IMR-90 (cell line): ENCODE measurements around the gene ZNF2. TPM values are rescaled to one million over a fixed set of nuclear protein-coding genes. Genes with fewer than 3 reads are reported as not detected.

Source experiments
- ATAC-seq: fragments of 200-7000 bp; cut with Tn5 transposase; 2 replicates; pipeline ENCODE4 v1.9.1; 2020; ENCODE audit warnings: low read depth, mild to moderate bottlenecking, moderate library complexity
- BruUV-seq: library from RNA; stranded (reverse); fragments of 400-500 nt; replicated peaks from 2 replicates; lab custom pipeline; 2021; lab: Mats Ljungman, UMichigan
- CTCF ChIA-PET: fragments of 300-600 bp; formaldehyde crosslinking; extraction: SDS; loops from one replicate; lab custom pipeline; 2021; ENCODE audit warnings: antibody characterized with exemption; lab: Yijun Ruan, JAX
- POLR2A ChIA-PET: fragments of 300-600 bp; sonication (Branson Sonifier 250); formaldehyde crosslinking; loops from one replicate; lab custom pipeline; 2022; ENCODE audit warnings: antibody characterized with exemption; ENCODE audit not compliant: unreplicated experiment; lab: Charles Lee
- DNase-seq: peaks from one replicate; pipeline ENCODE4 v3.0.0; 2013
- H2AFZ ChIP-seq: replicated peaks from 2 replicates; pipeline ENCODE3; 2013; ENCODE audit warnings: low read length, mild to moderate bottlenecking; ENCODE audit not compliant: poor library complexity
- H2AK5ac ChIP-seq: 2 replicates; pipeline ENCODE4 v1.6.1; 2013; ENCODE audit warnings: low read depth, low read length, inconsistent platforms
- H2AK9ac ChIP-seq: replicated peaks from 2 replicates; pipeline ENCODE3; 2013; ENCODE audit warnings: mild to moderate bottlenecking, low read depth, low read length, moderate library complexity; ENCODE audit not compliant: poor library complexity
- H2BK120ac ChIP-seq: 2 replicates; pipeline ENCODE4 v1.6.1; 2013; ENCODE audit warnings: low read depth, low read length, inconsistent platforms
- H2BK15ac ChIP-seq: 3 replicates; pipeline ENCODE4 v1.6.1; 2013; ENCODE audit warnings: low read depth, low read length, inconsistent platforms
- H2BK20ac ChIP-seq: 2 replicates; pipeline ENCODE4 v1.6.1; 2013; ENCODE audit warnings: low read depth, mild to moderate bottlenecking, inconsistent platforms, low read length, moderate library complexity
- H2BK5ac ChIP-seq: 2 replicates; pipeline ENCODE4 v1.6.1; 2013; ENCODE audit warnings: mild to moderate bottlenecking, low read depth, low read length, inconsistent platforms; ENCODE audit not compliant: poor library complexity, severe bottlenecking
- H3K14ac ChIP-seq: replicated peaks from 2 replicates; pipeline ENCODE4 v1.6.1; 2013; ENCODE audit warnings: low read depth, low read length, inconsistent platforms
- H3K18ac ChIP-seq: 2 replicates; pipeline ENCODE4 v1.6.1; 2013; ENCODE audit warnings: low read depth, low read length, control low read depth
- H3K23ac ChIP-seq: 2 replicates; pipeline ENCODE4 v1.6.1; 2013; ENCODE audit warnings: low read depth, low read length, inconsistent platforms
- H3K27ac ChIP-seq: 2 replicates; pipeline ENCODE4 v1.5.1; 2013; ENCODE audit warnings: mild to moderate bottlenecking, control low read depth, low read length; ENCODE audit not compliant: insufficient read depth
- H3K27me3 ChIP-seq: 2 replicates; pipeline ENCODE4 v1.6.1; 2013; ENCODE audit warnings: low read length; ENCODE audit not compliant: control insufficient read depth, insufficient read depth
- H3K36me3 ChIP-seq: 2 replicates; pipeline ENCODE4 v1.6.1; 2013; ENCODE audit warnings: low read length, mixed read lengths; ENCODE audit not compliant: control insufficient read depth, insufficient read depth
- H3K4ac ChIP-seq: 2 replicates; pipeline ENCODE4 v1.6.1; 2013; ENCODE audit warnings: low read depth, low read length, inconsistent platforms
- H3K4me1 ChIP-seq: 2 replicates; pipeline ENCODE4 v1.6.1; 2013; ENCODE audit warnings: low read length, mixed read lengths; ENCODE audit not compliant: control insufficient read depth, insufficient read depth
- H3K4me2 ChIP-seq: 2 replicates; pipeline ENCODE4 v1.6.1; 2013; ENCODE audit warnings: low read depth, mild to moderate bottlenecking, control low read depth, low read length, moderate library complexity
- H3K4me3 ChIP-seq: 2 replicates; pipeline ENCODE4 v1.5.1; 2013; ENCODE audit warnings: low read depth, mild to moderate bottlenecking, control low read depth, low read length, moderate library complexity; ENCODE audit not compliant: insufficient read depth
- H3K56ac ChIP-seq: 2 replicates; pipeline ENCODE4 v1.6.1; 2013; ENCODE audit warnings: low read length, inconsistent platforms; ENCODE audit not compliant: insufficient read depth; ENCODE audit errors: extremely low read depth
- H3K79me1 ChIP-seq, 2 experiments: 2 replicates each; pipeline ENCODE4 v1.6.1; 2013; ENCODE audit warnings: low read length in 2 of 2, inconsistent platforms in 1 of 2, low read depth in 1 of 2
- H3K9ac ChIP-seq: 2 replicates; pipeline ENCODE4 v1.6.1; 2013; ENCODE audit warnings: low read depth, low read length, control low read depth
- H3K9me1 ChIP-seq: 2 replicates; pipeline ENCODE4 v1.6.1; 2013; ENCODE audit warnings: low read length, inconsistent platforms; ENCODE audit not compliant: insufficient read depth
- H3K9me3 ChIP-seq: 2 replicates; pipeline ENCODE4 v1.6.1; 2013; ENCODE audit warnings: low read length; ENCODE audit not compliant: control insufficient read depth, insufficient read depth
- H4K20me1 ChIP-seq: 2 replicates; pipeline ENCODE4 v1.6.1; 2013; ENCODE audit warnings: low read length, inconsistent platforms; ENCODE audit not compliant: insufficient read depth
- H4K5ac ChIP-seq: 2 replicates; pipeline ENCODE4 v1.6.1; 2013; ENCODE audit warnings: mild to moderate bottlenecking, low read depth, low read length, control low read depth
- H4K8ac ChIP-seq, 2 experiments: 2 replicates each; pipeline ENCODE4 v1.6.1; 2013; ENCODE audit warnings: low read depth in 2 of 2, low read length in 2 of 2, control low read depth in 1 of 2, inconsistent platforms in 1 of 2
- H4K91ac ChIP-seq: 2 replicates; pipeline ENCODE4 v1.6.1; 2013; ENCODE audit warnings: low read depth, low read length, inconsistent platforms; ENCODE audit not compliant: insufficient read depth
- BHLHE40 ChIP-seq: fragments of 150-350 bp; IDR thresholded peaks from 2 replicates; pipeline ENCODE4 v1.6.1; 2016; ENCODE audit warnings: mild to moderate bottlenecking, low read depth, low read length
- CEBPB ChIP-seq: IDR thresholded peaks from 2 replicates; pipeline ENCODE4 v1.6.1; 2012; ENCODE audit warnings: low read depth, low read length, improper control_type of control experiment
- CHD1 ChIP-seq: IDR thresholded peaks from 2 replicates; pipeline ENCODE4 v1.6.1; 2012; ENCODE audit warnings: low read depth, low read length, improper control_type of control experiment
- FOS ChIP-seq: fragments of 150-350 bp; IDR thresholded peaks from 2 replicates; pipeline ENCODE4 v1.6.1; 2016; ENCODE audit warnings: low read depth, low read length
- MAFK ChIP-seq: IDR thresholded peaks from 2 replicates; pipeline ENCODE4 v1.6.1; 2012; ENCODE audit warnings: low read depth, low read length, improper control_type of control experiment
- MAZ ChIP-seq: IDR thresholded peaks from 2 replicates; pipeline ENCODE4 v1.6.1; 2012; ENCODE audit warnings: low read depth, mild to moderate bottlenecking, low read length, improper control_type of control experiment, moderate library complexity, borderline replicate concordance
- MXI1 ChIP-seq: IDR thresholded peaks from 2 replicates; pipeline ENCODE4 v1.6.1; 2012; ENCODE audit warnings: low read depth, mild to moderate bottlenecking, low read length, moderate library complexity, borderline replicate concordance
- NFE2L2 ChIP-seq: fragments of 150-350 bp; IDR thresholded peaks from 2 replicates; pipeline ENCODE4 v1.6.1; 2016; ENCODE audit warnings: low read depth, mild to moderate bottlenecking, low read length
- POLR2A ChIP-seq: IDR thresholded peaks from 2 replicates; pipeline ENCODE4 v1.6.1; 2012; ENCODE audit warnings: mild to moderate bottlenecking, low read depth, low read length
- RAD21 ChIP-seq: IDR thresholded peaks from 2 replicates; pipeline ENCODE4 v1.6.1; 2012; ENCODE audit warnings: low read length, improper control_type of control experiment
- RCOR1 ChIP-seq: IDR thresholded peaks from 2 replicates; pipeline ENCODE4 v1.6.1; 2012; ENCODE audit warnings: mild to moderate bottlenecking, low read length, improper control_type of control experiment; ENCODE audit not compliant: insufficient replicate concordance
- RFX5 ChIP-seq: IDR thresholded peaks from 2 replicates; pipeline ENCODE4 v1.8.0; 2012; ENCODE audit warnings: low read depth, mild to moderate bottlenecking, low read length, moderate library complexity
- SMC3 ChIP-seq: fragments of 150-350 bp; IDR thresholded peaks from 2 replicates; pipeline ENCODE4 v1.6.1; 2016; ENCODE audit warnings: low read depth, mild to moderate bottlenecking, antibody characterized with exemption, low read length, moderate library complexity
- WGBS, 2 experiments: methylation state at CpG; one replicate each; pipeline versions ENCODE4 v1.1.5 to v1.1.7; 2013; ENCODE audit warnings: missing lambda C conversion rate in 2 of 2; ENCODE audit not compliant: insufficient read length in 1 of 2; ENCODE audit errors: extremely low coverage in 2 of 2; 5-methylcytosine and 5-hydroxymethylcytosine counted together
- dilution Hi-C: fragments of 300-500 bp; cut with HindIII; formaldehyde crosslinking; loops from one replicate; pipeline ENCODE4 v1.14.3; 2018; ENCODE audit warnings: low sequenced_read_pairs; ENCODE audit not compliant: unreplicated experiment
- in situ Hi-C: fragments of 300-500 bp; cut with MboI; formaldehyde crosslinking; loops from 3 replicates; pipeline ENCODE4 v1.14.3; 2019; ENCODE audit warnings: low sequenced_read_pairs, inconsistent platforms, mixed read lengths
- intact Hi-C: fragments of 100-400 bp; cut with micrococcal nuclease; formaldehyde crosslinking; loops from 2 replicates; pipeline ENCODE4 v1.10.0; 2022
- polyA plus RNA-seq, 3 experiments: library from polyadenylated mRNA; depleted of rRNA; stranded (reverse); fragments of >200 nt; gene quantifications; 2 replicates each; pipeline ENCODE4 v1.2.3, GENCODE V29; 2012; ENCODE audit warnings: low replicate concordance in 1 of 3
- total RNA-seq: library from RNA; depleted of rRNA; stranded (reverse); fragments of >200 nt; gene quantifications from 2 replicates; pipeline ENCODE4 v1.2.3, GENCODE V29; 2012
- TF ChIP-seq, protein P1 (sequence below): conservative IDR thresholded peaks from 2 replicates; pipeline ENCODE4 v1.5.1; 2012; ENCODE audit warnings: mild to moderate bottlenecking, low read depth, low read length, improper control_type of control experiment
- TF ChIP-seq, protein P2 (sequence below): fragments of 150-350 bp; IDR thresholded peaks from 2 replicates; pipeline ENCODE4 v1.6.1; 2016; ENCODE audit warnings: low read depth, mild to moderate bottlenecking, low read length, moderate library complexity, borderline replicate concordance
- TF ChIP-seq, protein P3 (sequence below): fragments of 150-350 bp; IDR thresholded peaks from 2 replicates; pipeline ENCODE4 v1.6.1; 2017; ENCODE audit warnings: mild to moderate bottlenecking, antibody characterized with exemption, low read length, low read depth

ZNF2 gene
- total and polyA plus RNA-seq, 2 of the 4 experiments (the other 2 are of a cell fraction), result 2.7 to 7.3 TPM

DNA sequence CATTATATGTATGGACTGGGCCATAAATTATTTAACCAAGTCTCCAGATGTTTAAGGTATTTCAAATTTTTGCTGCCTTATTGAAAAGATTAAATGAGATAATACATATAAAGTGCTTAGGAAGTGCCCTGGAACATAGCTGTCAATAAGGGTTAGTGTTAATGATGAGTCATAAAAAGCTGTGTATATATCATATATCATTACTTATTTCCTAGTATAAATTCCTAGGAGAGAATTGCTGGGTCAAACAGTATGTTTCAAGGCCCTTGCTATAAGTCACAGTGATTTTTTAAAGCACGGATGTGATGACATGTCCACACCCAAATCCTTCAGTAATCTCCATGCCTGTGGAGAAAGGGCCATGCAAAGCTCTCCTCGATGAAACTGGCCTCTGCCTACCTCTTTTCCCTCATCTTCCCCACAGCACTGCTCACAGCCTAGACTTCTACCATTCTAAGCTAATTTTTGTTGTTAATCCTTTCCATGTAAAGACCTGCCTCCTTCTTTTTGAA lies 8.5 kb downstream of the ZNF2 start:
- H2BK5ac ChIP-seq, result no peak overlapping the region
- H3K9me3 ChIP-seq, result no peaks in the 10 kb centered on the region
- H4K8ac ChIP-seq, result no peak overlapping the region
- BruUV-seq, result no TSS peak
- H3K9ac ChIP-seq, result no peak overlapping the region
- no peak overlapping the region for H4K91ac ChIP-seq
- intact Hi-C loops, result no loop called here
- dilution Hi-C loops, result no loop called here
- TF ChIP-seq RCOR1 (no peak), BHLHE40 (no peak), CHD1 (no peak), POLR2A (no peak), RAD21 (no peak), SMC3 (no peak), FOS (no peak), NFE2L2 (no peak), MXI1 (no peak), RFX5 (no peak), MAFK (no peak), CEBPB (no peak), MAZ (no peak)
- TF ChIP-seq, protein P1, sequence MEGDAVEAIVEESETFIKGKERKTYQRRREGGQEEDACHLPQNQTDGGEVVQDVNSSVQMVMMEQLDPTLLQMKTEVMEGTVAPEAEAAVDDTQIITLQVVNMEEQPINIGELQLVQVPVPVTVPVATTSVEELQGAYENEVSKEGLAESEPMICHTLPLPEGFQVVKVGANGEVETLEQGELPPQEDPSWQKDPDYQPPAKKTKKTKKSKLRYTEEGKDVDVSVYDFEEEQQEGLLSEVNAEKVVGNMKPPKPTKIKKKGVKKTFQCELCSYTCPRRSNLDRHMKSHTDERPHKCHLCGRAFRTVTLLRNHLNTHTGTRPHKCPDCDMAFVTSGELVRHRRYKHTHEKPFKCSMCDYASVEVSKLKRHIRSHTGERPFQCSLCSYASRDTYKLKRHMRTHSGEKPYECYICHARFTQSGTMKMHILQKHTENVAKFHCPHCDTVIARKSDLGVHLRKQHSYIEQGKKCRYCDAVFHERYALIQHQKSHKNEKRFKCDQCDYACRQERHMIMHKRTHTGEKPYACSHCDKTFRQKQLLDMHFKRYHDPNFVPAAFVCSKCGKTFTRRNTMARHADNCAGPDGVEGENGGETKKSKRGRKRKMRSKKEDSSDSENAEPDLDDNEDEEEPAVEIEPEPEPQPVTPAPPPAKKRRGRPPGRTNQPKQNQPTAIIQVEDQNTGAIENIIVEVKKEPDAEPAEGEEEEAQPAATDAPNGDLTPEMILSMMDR, result no peak
- TF ChIP-seq, protein P2, sequence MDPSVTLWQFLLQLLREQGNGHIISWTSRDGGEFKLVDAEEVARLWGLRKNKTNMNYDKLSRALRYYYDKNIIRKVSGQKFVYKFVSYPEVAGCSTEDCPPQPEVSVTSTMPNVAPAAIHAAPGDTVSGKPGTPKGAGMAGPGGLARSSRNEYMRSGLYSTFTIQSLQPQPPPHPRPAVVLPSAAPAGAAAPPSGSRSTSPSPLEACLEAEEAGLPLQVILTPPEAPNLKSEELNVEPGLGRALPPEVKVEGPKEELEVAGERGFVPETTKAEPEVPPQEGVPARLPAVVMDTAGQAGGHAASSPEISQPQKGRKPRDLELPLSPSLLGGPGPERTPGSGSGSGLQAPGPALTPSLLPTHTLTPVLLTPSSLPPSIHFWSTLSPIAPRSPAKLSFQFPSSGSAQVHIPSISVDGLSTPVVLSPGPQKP, result no peak
- TF ChIP-seq, protein P3, sequence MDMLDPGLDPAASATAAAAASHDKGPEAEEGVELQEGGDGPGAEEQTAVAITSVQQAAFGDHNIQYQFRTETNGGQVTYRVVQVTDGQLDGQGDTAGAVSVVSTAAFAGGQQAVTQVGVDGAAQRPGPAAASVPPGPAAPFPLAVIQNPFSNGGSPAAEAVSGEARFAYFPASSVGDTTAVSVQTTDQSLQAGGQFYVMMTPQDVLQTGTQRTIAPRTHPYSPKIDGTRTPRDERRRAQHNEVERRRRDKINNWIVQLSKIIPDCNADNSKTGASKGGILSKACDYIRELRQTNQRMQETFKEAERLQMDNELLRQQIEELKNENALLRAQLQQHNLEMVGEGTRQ, result no peak
- H2BK120ac ChIP-seq, result no peak overlapping the region
- H3K36me3 ChIP-seq, result peaks cover 10% of the 10 kb centered on the region
- no peak overlapping the region for H3K18ac ChIP-seq
- ATAC-seq (peak; percentile 53), DNase-seq (peak; percentile 25)
- H3K4me2 ChIP-seq, result no peak overlapping the region
- no peak overlapping the region for H3K4ac ChIP-seq
- no peak overlapping the region for H2BK20ac ChIP-seq
- no peak overlapping the region for H3K14ac ChIP-seq
- ChIA-PET CTCF (no interaction called here), POLR2A (no interaction called here)
- no peak overlapping the region for H2AK5ac ChIP-seq
- H4K5ac ChIP-seq, result no peak overlapping the region
- 0 out of 2 replicates have a peak, but pooled peaks cover 2% of the 10 kb centered on the region for H3K9me1 ChIP-seq
- H2BK15ac ChIP-seq, result no peak overlapping the region
- H4K20me1 ChIP-seq, result no peaks in the 10 kb centered on the region
- no peaks in the 10 kb centered on the region for H3K27me3 ChIP-seq
- no peak overlapping the region for H3K4me3 ChIP-seq
- H3K79me1 ChIP-seq, result peaks cover 18 to 30% of the 10 kb centered on the region in 2 experiments
- in situ Hi-C loops, result no loop called here
- no peak overlapping the region for H2AK9ac ChIP-seq
- no peak overlapping the region for H3K27ac ChIP-seq
- no peak overlapping the region for H3K56ac ChIP-seq
- no peak overlapping the region for H3K23ac ChIP-seq
- no CpG with 5 or more reads among the region's 2 CpGs for WGBS, 2 experiments
- H2AFZ ChIP-seq, result no peak overlapping the region
- H3K4me1 ChIP-seq, result peaks cover 5% of the 10 kb centered on the region
